SU-DHL-6 (cell line): ENCODE results near the gene SMIM38.

Experiments used
- H2AFZ ChIP-seq: fragments of 200-600 bp; sonication (generic); 2 replicates; pipeline ENCODE4 v1.6.1; 2014; ENCODE audit warnings: low read depth, mild to moderate bottlenecking, moderate library complexity, mixed read lengths, antibody characterized with exemption, low read length; ENCODE audit not compliant: severe bottlenecking
- H3F3A ChIP-seq: fragments of 200-600 bp; shearing (Covaris generic); 2 replicates; pipeline ENCODE4 v1.6.0; 2016; ENCODE audit warnings: antibody characterized with exemption, mild to moderate bottlenecking; ENCODE audit not compliant: insufficient read depth
- H3K27ac ChIP-seq: fragments of 200-600 bp; sonication (generic); 2 replicates; pipeline ENCODE4 v1.5.1; 2016; ENCODE audit warnings: low read depth, mild to moderate bottlenecking, low read length, moderate library complexity, mixed read lengths
- H3K27me3 ChIP-seq: fragments of 200-600 bp; sonication (generic), shearing (Covaris generic); 2 replicates; pipeline ENCODE4 v1.6.0; 2014; ENCODE audit warnings: mild to moderate bottlenecking, low read length
- H3K36me3 ChIP-seq: fragments of 200-600 bp; sonication (generic); 2 replicates; pipeline ENCODE4 v1.6.1; 2014; ENCODE audit warnings: mild to moderate bottlenecking, low read length, mixed read lengths
- H3K4me2 ChIP-seq: fragments of 300-600, 200-600 bp; shearing (Covaris generic), sonication (generic); 2 replicates; pipeline ENCODE4 v1.6.0; 2014; ENCODE audit warnings: low read length, low read depth, mild to moderate bottlenecking; ENCODE audit not compliant: poor library complexity, severe bottlenecking
- H3K4me3 ChIP-seq: fragments of 200-600 bp; sonication (generic); 2 replicates; pipeline ENCODE4 v1.5.1; 2014; ENCODE audit warnings: antibody characterized with exemption, low read length, mild to moderate bottlenecking, mixed read lengths; ENCODE audit not compliant: insufficient read depth, poor library complexity, severe bottlenecking
- H3K79me2 ChIP-seq: fragments of 200-600 bp; sonication (generic); 2 replicates; pipeline ENCODE4 v1.6.1; 2014; ENCODE audit warnings: mild to moderate bottlenecking, low read length, moderate library complexity; ENCODE audit not compliant: insufficient read depth
- H3K9ac ChIP-seq: fragments of 200-600 bp; sonication (generic); 2 replicates; pipeline ENCODE4 v1.7.0; 2014; ENCODE audit warnings: mild to moderate bottlenecking, low read length
- H3K9me2 ChIP-seq: fragments of 200-600 bp; sonication (generic); replicated peaks from 2 replicates; pipeline ENCODE4 v1.6.1; 2014; ENCODE audit warnings: low read length; ENCODE audit not compliant: insufficient read depth
- H3K9me3 ChIP-seq: fragments of 200-600 bp; sonication (generic); 2 replicates; pipeline ENCODE4 v1.6.1; 2014; ENCODE audit warnings: low read length, mixed read lengths; ENCODE audit not compliant: insufficient read depth
- H4K20me1 ChIP-seq: fragments of 200-600 bp; sonication (generic); 2 replicates; pipeline ENCODE4 v1.6.1; 2014; ENCODE audit warnings: low read depth, mild to moderate bottlenecking, antibody characterized with exemption, low read length, moderate library complexity, mixed read lengths
- EZH2phosphoT487 ChIP-seq: fragments of 200-600 bp; sonication (generic), shearing (Covaris generic); conservative IDR thresholded peaks from 2 replicates; pipeline ENCODE4 v1.6.1; 2018; ENCODE audit warnings: mild to moderate bottlenecking, antibody characterized with exemption, low read length, moderate library complexity, mixed read lengths
- TF ChIP-seq, protein P1 (sequence below): fragments of 200-600 bp; sonication (generic); IDR thresholded peaks from one replicate; pipeline ENCODE4 v1.5.1; 2017; ENCODE audit warnings: antibody characterized with exemption, mild to moderate bottlenecking, low read length, moderate library complexity; ENCODE audit not compliant: insufficient read depth, poor library complexity, severe bottlenecking

SMIM38 gene

DNA sequence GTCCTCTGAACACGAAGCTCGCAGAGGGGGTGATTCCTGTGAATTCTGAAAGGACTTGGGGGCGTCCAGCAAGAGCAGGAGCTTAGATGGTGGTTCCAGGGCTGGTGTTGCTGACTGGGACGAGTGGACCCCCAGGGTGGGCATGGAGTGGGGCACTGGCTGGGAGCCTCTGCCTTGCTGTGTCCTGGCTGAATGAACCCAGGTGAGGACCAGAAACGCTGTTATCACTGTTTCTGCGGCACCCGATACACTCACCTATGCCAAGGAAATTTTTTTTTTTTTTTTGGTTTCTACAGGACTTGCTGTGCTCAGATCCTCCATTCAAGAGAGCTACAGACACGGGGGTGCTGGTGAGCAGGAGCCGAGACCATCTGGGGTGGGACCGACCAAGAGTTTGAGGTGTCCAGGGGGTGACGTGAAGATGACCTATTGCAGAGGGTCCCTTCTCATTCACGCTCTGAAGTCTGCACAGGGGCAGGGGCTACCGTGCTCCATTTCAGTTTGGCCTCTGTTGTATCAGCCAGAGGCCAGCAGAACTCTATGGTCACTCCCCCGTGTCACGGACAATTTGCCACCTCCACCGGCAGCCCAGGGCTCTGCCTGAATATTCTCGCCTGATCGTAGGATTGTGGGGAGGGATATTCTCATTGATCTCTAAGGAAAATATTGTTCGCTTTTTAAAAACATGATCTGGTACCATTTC is 3.6 kb downstream of the SMIM38 start:
- no peaks in the 10 kb centered on the region for H3K36me3 ChIP-seq
- H3K4me2 ChIP-seq = no peak overlapping the region
- no peak overlapping the region for H3K9ac ChIP-seq

DNA sequence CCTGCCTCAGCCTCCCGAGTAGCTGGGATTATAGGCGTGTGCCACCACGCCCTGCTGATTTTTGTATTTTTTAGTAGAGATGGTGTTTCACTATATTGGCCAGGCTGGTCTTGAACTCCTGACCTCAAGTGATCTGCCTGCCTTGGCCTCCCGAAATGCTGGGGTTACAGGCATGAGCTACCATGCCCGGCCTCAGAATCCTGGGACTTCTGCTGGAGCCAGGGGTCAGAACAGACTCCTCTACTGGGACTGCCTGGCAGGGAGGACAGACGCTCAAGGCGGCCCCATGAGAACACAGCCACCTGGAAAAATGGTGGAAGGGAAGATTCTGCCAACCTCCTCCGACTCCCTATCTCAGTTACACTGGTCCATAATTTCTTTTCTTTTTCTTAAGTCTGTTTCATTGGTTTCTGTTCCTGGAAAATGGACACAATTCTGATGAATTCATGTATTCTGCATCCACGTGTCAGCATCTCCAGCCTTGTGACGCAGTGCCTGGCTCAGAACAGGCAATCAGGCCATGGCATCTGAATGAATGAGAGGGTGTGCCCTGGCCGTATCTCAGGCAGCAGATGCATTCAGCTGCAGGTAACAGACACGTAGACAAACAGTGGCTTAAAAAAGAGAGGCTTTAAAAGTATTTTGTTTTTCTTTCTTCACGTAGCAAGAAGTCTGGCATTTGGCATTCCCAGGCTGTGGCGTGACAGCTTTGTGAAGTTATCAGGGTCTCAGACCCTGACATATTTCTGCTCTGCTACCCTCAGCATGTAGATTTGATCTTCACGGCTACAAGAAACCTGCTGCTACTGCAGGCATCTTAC is 4.8 kb downstream of the SMIM38 start:
- Histone ChIP-seq H3K9me2 (no peaks in the 10 kb centered on the region), H3K36me3 (no peaks in the 10 kb centered on the region), H3K9me3 (peaks cover 5% of the 10 kb centered on the region; the same call in 1 of the 2 replicates), H4K20me1 (no peaks in the 10 kb centered on the region), H3K9ac (no peak overlapping the region), H2AFZ (no peak overlapping the region), H3K4me2 (no peak overlapping the region), H3F3A (no peaks in the 10 kb centered on the region), H3K27me3 (no peaks in the 10 kb centered on the region), H3K79me2 (no peaks in the 10 kb centered on the region), H3K27ac (no peak overlapping the region), H3K4me3 (no peak overlapping the region)
- TF ChIP-seq, protein P1, sequence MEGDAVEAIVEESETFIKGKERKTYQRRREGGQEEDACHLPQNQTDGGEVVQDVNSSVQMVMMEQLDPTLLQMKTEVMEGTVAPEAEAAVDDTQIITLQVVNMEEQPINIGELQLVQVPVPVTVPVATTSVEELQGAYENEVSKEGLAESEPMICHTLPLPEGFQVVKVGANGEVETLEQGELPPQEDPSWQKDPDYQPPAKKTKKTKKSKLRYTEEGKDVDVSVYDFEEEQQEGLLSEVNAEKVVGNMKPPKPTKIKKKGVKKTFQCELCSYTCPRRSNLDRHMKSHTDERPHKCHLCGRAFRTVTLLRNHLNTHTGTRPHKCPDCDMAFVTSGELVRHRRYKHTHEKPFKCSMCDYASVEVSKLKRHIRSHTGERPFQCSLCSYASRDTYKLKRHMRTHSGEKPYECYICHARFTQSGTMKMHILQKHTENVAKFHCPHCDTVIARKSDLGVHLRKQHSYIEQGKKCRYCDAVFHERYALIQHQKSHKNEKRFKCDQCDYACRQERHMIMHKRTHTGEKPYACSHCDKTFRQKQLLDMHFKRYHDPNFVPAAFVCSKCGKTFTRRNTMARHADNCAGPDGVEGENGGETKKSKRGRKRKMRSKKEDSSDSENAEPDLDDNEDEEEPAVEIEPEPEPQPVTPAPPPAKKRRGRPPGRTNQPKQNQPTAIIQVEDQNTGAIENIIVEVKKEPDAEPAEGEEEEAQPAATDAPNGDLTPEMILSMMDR = no peak
- no peak for TF ChIP-seq EZH2phosphoT487

More for the DNA sequence above, 3.6 kb downstream of the SMIM38 start:
- no peaks in the 10 kb centered on the region for H3K9me2 ChIP-seq
- H3K9me3 ChIP-seq = peaks cover 5% of the 10 kb centered on the region; the same call in 1 of the 2 replicates
- no peak overlapping the region for H3K27ac ChIP-seq
- H3K27me3 ChIP-seq = no peaks in the 10 kb centered on the region
- no peaks in the 10 kb centered on the region for H4K20me1 ChIP-seq
- H3K79me2 ChIP-seq = no peaks in the 10 kb centered on the region
- H2AFZ ChIP-seq = no peak overlapping the region
- H3F3A ChIP-seq = no peaks in the 10 kb centered on the region
- no peak overlapping the region for H3K4me3 ChIP-seq
- TF ChIP-seq EZH2phosphoT487 = no peak
- TF ChIP-seq, protein P1 = no peak

DNA sequence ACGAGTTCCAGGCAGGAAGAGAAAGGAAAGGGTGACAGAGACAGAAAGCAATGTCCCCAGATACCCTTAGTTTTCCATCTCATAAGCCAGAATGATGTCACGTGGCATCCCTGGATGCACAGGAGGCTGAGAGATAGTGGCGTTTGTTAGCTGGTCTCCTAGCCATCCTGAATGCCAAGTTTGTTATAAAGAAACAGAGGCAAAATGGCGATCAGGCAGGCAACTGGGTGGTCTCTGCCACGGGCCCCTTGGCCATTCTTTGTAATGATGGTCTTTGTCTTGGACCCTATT is 5.3 kb downstream of the SMIM38 start:
- Histone ChIP-seq H3K9ac (no peak overlapping the region), H3K27ac (no peak overlapping the region), H4K20me1 (no peaks in the 10 kb centered on the region), H3K36me3 (no peaks in the 10 kb centered on the region), H3K9me3 (peaks cover 5% of the 10 kb centered on the region; the same call in 1 of the 2 replicates), H3K9me2 (no peaks in the 10 kb centered on the region), H3K79me2 (no peaks in the 10 kb centered on the region), H3F3A (no peaks in the 10 kb centered on the region), H3K4me2 (no peak overlapping the region), H3K27me3 (no peaks in the 10 kb centered on the region), H2AFZ (no peak overlapping the region), H3K4me3 (no peak overlapping the region)
- no peak for TF ChIP-seq EZH2phosphoT487
- TF ChIP-seq, protein P1 = no peak
